Fibroblast of the aortic adventitia (primary cell): ENCODE results near the gene PTGS1. TPM values are rescaled to one million over a fixed set of nuclear protein-coding genes. Genes with fewer than 3 reads are reported as not detected.

Experiments used
- DNase-seq: peaks from one replicate; pipeline ENCODE4 v3.0.0-alpha.2; 2010; ENCODE audit warnings: low read depth
- H3K4me3 ChIP-seq: 2 replicates; pipeline ENCODE4 v1.5.1; 2011; ENCODE audit warnings: low read depth, mild to moderate bottlenecking, control low read depth, low read length, moderate library complexity
- total RNA-seq: library from RNA; depleted of rRNA; stranded (reverse); fragments of >200 nt; gene quantifications from 2 replicates; pipeline ENCODE4 v1.2.3, GENCODE V29; 2012; ENCODE audit warnings: low replicate concordance
- TF ChIP-seq, protein P1 (sequence below): IDR thresholded peaks from 2 replicates; pipeline ENCODE4 v1.5.1; 2011; ENCODE audit warnings: mild to moderate bottlenecking, low read length, control low read depth, inconsistent platforms; ENCODE audit not compliant: insufficient read depth

The PTGS1 gene
- total RNA-seq, 1 donor, result 173 TPM

DNA sequence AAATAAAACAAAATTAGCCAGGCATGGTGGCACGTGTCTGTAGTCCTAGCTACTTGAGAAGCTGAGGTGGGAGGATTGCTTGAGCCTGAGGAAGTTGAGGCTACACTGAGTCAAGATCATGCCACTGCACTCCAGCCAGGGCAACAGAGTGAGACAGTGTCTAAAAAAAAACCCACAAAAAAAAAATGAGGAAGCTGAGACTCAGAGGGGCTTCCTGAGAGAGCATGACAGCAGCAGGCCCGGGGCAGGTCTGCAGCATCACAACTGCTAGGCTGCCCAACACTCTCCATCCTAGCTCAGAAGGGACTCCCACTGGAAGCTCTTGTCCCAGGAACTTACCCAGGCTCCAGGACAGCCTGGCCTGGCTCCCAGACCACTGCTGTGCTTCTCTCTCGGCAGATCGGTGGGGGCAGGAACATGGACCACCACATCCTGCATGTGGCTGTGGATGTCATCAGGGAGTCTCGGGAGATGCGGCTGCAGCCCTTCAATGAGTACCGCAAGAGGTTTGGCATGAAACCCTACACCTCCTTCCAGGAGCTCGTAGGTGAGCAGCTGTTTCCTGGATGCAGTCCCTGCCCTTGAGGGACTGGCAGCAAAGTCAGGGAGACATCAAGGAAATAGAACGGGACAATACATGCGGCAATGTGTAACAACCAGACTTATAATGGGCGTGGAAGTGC lies 19.1 kb downstream of the PTGS1 start:
- no peak overlapping the region for H3K4me3 ChIP-seq
- TF ChIP-seq, protein P1, sequence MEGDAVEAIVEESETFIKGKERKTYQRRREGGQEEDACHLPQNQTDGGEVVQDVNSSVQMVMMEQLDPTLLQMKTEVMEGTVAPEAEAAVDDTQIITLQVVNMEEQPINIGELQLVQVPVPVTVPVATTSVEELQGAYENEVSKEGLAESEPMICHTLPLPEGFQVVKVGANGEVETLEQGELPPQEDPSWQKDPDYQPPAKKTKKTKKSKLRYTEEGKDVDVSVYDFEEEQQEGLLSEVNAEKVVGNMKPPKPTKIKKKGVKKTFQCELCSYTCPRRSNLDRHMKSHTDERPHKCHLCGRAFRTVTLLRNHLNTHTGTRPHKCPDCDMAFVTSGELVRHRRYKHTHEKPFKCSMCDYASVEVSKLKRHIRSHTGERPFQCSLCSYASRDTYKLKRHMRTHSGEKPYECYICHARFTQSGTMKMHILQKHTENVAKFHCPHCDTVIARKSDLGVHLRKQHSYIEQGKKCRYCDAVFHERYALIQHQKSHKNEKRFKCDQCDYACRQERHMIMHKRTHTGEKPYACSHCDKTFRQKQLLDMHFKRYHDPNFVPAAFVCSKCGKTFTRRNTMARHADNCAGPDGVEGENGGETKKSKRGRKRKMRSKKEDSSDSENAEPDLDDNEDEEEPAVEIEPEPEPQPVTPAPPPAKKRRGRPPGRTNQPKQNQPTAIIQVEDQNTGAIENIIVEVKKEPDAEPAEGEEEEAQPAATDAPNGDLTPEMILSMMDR, result no peak
- no peak for DNase-seq

DNA sequence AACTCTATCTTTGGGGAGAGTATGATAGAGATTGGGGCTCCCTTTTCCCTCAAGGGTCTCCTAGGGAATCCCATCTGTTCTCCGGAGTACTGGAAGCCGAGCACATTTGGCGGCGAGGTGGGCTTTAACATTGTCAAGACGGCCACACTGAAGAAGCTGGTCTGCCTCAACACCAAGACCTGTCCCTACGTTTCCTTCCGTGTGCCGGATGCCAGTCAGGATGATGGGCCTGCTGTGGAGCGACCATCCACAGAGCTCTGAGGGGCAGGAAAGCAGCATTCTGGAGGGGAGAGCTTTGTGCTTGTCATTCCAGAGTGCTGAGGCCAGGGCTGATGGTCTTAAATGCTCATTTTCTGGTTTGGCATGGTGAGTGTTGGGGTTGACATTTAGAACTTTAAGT lies 21.5 kb downstream of the PTGS1 start:
- TF ChIP-seq, protein P1, result no peak
- no peak overlapping the region for H3K4me3 ChIP-seq
- DNase-seq, result no peak

DNA sequence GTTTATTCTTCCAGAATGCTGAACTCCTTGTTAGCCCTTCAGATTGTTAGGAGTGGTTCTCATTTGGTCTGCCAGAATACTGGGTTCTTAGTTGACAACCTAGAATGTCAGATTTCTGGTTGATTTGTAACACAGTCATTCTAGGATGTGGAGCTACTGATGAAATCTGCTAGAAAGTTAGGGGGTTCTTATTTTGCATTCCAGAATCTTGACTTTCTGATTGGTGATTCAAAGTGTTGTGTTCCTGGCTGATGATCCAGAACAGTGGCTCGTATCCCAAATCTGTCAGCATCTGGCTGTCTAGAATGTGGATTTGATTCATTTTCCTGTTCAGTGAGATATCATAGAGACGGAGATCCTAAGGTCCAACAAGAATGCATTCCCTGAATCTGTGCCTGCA lies 21.9 kb downstream of the PTGS1 start:
- no peak overlapping the region for H3K4me3 ChIP-seq
- peak; percentile 75 for DNase-seq
- TF ChIP-seq, protein P1, result no peak

DNA sequence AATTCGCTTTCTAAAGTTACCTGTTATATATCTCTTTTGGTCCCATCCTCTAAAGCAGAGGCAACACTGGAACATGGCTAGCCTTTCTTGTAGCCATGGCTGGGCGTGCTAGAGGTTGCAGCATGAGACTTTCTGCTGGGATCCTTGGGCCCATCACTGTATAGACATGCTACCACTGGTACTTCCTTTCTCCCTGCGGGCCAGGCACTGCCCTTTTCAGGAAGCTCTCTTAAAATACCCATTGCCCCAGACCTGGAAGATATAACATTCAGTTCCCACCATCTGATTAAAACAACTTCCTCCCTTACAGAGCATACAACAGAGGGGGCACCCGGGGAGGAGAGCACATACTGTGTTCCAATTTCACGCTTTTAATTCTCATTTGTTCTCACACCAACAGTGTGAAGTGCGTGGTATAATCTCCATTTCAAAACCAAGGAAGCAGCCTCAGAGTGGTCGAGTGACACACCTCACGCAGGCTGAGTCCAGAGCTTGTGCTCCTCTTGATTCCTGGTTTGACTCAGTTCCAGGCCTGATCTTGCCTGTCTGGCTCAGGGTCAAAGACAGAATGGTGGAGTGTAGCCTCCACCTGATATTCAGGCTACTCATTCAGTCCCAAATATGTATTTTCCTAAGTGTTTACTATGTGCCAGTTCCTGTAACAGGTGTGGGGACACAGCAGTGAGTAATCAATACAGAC lies 22.6 kb downstream of the PTGS1 start:
- H3K4me3 ChIP-seq, result no peak overlapping the region
- no peak for DNase-seq
- TF ChIP-seq, protein P1, result no peak

DNA sequence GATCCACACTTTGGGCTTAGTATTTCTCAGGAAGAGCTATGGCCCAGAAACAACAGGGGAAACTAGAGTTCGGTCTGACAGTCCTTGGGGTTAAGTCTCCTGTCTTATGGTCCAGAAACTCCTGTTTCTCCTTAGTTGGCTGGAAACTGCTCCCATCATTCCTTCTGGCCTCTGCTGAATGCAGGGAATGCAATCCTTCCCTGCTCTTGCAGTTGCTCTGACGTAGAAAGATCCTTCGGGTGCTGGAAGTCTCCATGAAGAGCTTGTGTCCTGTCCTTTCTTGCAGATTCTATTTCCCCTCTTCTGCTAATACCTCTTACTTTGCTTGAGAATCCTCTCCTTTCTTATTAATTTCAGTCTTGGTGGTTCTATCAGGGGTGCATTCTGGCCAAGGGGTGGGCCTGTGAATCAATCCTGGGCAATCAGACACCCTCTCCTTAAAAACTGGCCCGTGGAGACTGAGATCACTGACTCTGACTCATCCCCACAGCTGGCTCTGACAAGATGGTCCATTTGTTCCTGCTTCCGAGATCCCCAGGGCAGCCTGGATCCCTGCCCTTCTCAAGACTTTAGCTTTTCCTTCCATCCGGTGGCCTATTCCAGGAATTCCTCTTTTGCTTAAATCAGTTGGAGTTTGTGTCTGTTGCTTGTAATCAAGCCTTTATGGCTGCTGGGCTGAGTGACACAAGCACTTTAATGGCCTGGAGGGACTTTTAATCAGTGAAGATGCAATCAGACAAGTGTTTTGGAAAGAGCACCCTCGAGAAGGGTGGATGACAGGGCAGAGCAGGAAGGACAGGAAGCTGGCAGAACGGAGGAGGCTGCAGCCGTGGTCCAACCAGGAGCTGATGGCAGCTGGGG lies 23.7 kb downstream of the PTGS1 start:
- DNase-seq, result peak; percentile 98
- TF ChIP-seq, protein P1, result no peak
- H3K4me3 ChIP-seq, result no peak overlapping the region

DNA sequence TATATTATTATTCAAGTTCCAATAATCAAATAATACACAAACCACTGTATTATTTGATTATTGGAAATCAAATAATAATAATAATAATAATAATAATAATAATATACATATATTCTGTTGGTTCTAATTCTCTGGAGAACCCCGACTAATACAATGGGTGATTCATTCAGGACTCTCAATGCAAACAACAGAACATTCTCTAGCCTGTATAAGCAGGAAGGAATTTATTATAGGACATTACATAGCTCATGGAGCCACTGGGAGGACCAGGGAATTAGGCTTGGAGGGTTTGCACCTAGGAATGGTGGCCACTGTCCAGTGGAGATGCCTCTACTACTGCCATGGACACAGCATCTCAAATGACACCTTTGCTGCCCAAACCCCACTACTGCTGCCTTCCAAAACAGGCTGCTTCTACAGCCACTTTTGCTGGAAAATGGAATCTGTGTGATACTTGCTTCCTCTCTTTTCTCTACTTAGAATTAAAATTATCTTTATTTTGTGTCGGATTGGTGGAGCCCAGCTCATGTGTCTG lies 25.9 kb downstream of the PTGS1 start:
- TF ChIP-seq, protein P1, result no peak
- DNase-seq, result no peak
- H3K4me3 ChIP-seq, result no peak overlapping the region
